Right lobe of liver (tissue), 4 donors: ENCODE measurements around the gene RPL18A.

ENCODE experiments used
- CTCF ChIP-seq, 4 donors: fragments of 200-600 bp in 3 of 4; fragments of 450-650 bp in 1 of 4; IDR thresholded peaks; one replicate each; pipeline versions ENCODE4 v1.5.1 to v1.8.0; 2016 to 2022; ENCODE audit warnings: antibody characterized with exemption in 4 of 4, mild to moderate bottlenecking in 2 of 4
- POLR2A ChIP-seq: fragments of 450-650 bp; IDR thresholded peaks from one replicate; pipeline ENCODE4 v1.6.1; 2017; ENCODE audit warnings: antibody characterized with exemption, mild to moderate bottlenecking
- donor health status: DM: no; HTN: no; CAD: no.
- donor health status: DM: no; HTN: no; CAD: no.
- donor health status: DM: no; HTN: yes; CAD: no.

DNA sequence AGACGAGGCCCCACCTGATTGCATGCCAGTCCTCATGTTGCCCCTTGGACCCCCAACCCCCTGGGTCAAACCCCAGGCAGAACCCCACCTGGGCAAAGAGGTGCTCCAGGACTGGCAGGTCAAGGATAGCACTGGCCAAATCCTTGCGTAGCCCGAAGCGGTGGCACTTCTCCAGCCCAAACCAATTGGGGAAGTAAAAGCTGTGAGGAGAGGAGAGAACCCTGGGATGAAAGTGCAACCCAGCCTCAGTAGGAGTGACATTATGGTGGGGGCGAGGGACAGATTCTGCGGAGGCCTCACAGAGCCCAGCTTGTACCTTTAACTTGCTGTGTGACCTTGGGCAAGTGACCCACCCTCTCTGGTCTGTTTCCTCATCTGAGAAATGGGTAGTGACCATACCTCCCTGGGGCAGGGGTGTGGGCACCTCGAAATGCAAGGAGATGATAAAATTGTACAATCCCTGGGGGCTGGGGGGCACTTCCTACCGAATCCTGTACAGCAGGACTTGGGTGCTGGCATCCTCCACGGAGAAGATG, 16.4 kb upstream of the RPL18A start:
- TF ChIP-seq CTCF (IDR thresholded peaks at IDR 0.05) = no peak
- no peak for TF ChIP-seq POLR2A
